Keratinocyte (primary cell): Measurements from ENCODE around the gene NPY4R2.
"Not testable (repeated sequence)": the region's sequence is repeated elsewhere in the genome, so short reads cannot be mapped to it uniquely, and the experiment has no call there.

Experiments
- EZH2 ChIP-seq: IDR thresholded peaks from one replicate; pipeline ENCODE4 v1.6.1; 2012; ENCODE audit warnings: inconsistent platforms, mild to moderate bottlenecking, low read length, moderate library complexity
- TF ChIP-seq, protein P1 (sequence below), 3 experiments: IDR thresholded peaks in 1 of 3; conservative IDR thresholded peaks in 1 of 3; optimal IDR thresholded peaks in 1 of 3; 2 replicates in 2 of 3; 3 replicates in 1 of 3; pipeline versions ENCODE3 to v1.5.1; 2011; ENCODE audit warnings: low read length in 3 of 3, mild to moderate bottlenecking in 3 of 3, moderate library complexity in 2 of 3, control low read depth in 1 of 3, inconsistent platforms in 1 of 3; ENCODE audit not compliant: insufficient read depth in 2 of 3; ENCODE audit errors: extremely low read depth in 1 of 3

DNA sequence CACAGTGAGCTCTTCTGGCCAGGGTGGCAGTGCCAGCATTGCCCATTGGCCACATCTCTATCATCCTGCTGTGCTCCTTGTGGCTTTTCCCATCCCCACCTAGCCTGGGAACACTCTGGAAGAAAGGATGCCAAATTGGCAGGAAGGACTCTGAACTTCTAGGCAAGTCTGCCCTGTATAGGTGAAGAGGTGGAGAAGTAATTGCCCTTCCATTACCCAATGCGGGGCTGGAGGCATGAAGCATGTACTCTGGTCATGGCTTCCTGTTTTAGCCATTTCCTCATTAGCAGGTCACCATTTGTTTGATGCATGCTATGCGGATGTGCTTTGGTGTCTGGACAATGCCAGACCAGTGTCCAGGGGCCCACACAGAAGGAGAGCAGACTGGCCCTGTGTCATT is 32.1 kb upstream of the NPY4R2 start:
- TF ChIP-seq, protein P1, sequence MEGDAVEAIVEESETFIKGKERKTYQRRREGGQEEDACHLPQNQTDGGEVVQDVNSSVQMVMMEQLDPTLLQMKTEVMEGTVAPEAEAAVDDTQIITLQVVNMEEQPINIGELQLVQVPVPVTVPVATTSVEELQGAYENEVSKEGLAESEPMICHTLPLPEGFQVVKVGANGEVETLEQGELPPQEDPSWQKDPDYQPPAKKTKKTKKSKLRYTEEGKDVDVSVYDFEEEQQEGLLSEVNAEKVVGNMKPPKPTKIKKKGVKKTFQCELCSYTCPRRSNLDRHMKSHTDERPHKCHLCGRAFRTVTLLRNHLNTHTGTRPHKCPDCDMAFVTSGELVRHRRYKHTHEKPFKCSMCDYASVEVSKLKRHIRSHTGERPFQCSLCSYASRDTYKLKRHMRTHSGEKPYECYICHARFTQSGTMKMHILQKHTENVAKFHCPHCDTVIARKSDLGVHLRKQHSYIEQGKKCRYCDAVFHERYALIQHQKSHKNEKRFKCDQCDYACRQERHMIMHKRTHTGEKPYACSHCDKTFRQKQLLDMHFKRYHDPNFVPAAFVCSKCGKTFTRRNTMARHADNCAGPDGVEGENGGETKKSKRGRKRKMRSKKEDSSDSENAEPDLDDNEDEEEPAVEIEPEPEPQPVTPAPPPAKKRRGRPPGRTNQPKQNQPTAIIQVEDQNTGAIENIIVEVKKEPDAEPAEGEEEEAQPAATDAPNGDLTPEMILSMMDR (optimal IDR thresholded peaks at IDR 0.05 in 1 of 3, IDR thresholded peaks at IDR 0.05 in 1 of 3, conservative IDR thresholded peaks at IDR 0.05 in 1 of 3; ENCODE audit: extremely low read depth in 1 of 3, insufficient read depth in 2 of 3, low read length in 3 of 3): not testable (repeated sequence)
- TF ChIP-seq EZH2: not testable (repeated sequence)
